Stomach (tissue), 4 donors: ENCODE data around the gene PTGER3.

Experiments used
- EP300 ChIP-seq: sonication (generic); formaldehyde crosslinking; IDR thresholded peaks from one replicate; pipeline ENCODE4 v1.6.1; 2017; ENCODE audit warnings: antibody characterized with exemption
- POLR2A ChIP-seq, 4 donors: fragments of 450-650 bp; IDR thresholded peaks; one replicate each; pipeline ENCODE4 v1.6.1; 2016; ENCODE audit warnings: antibody characterized with exemption in 4 of 4, control low read depth in 2 of 4, mild to moderate bottlenecking in 1 of 4, moderate library complexity in 1 of 4
- POLR2AphosphoS5 ChIP-seq, 3 donors: sonication (generic); formaldehyde crosslinking; IDR thresholded peaks; one replicate each; pipeline ENCODE4 v1.6.1; 2016; ENCODE audit warnings: antibody characterized with exemption in 3 of 3
- TF ChIP-seq, protein P1 (sequence below), 7 experiments: fragments of 450-650 bp in 4 of 7; fragments of 200-600 bp in 3 of 7; sonication (generic) in 3 of 7; IDR thresholded peaks; one replicate each; pipeline ENCODE4 v1.5.1; 2016 to 2019; ENCODE audit warnings: antibody characterized with exemption in 7 of 7, control low read depth in 2 of 7, mild to moderate bottlenecking in 1 of 7

DNA sequence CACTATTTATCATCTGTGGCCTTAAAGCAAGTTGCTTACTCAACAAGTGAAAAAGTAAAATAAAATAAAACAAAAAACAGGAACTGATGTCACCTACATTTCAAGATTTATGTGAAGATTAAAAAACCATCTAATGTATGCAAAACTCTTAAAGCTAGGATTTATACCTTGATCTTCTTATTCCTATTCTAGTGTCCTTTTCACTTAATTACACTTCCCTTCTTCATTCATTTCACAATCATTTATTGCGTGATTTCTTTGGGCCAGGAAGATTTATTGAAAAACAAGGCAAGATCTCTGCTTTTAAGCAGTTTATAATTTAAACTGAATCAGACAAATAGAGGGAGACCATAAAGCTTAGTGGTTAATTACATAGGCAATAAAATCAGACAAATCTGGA is 18.6 kb downstream of the PTGER3 start:
- TF ChIP-seq, protein P1, sequence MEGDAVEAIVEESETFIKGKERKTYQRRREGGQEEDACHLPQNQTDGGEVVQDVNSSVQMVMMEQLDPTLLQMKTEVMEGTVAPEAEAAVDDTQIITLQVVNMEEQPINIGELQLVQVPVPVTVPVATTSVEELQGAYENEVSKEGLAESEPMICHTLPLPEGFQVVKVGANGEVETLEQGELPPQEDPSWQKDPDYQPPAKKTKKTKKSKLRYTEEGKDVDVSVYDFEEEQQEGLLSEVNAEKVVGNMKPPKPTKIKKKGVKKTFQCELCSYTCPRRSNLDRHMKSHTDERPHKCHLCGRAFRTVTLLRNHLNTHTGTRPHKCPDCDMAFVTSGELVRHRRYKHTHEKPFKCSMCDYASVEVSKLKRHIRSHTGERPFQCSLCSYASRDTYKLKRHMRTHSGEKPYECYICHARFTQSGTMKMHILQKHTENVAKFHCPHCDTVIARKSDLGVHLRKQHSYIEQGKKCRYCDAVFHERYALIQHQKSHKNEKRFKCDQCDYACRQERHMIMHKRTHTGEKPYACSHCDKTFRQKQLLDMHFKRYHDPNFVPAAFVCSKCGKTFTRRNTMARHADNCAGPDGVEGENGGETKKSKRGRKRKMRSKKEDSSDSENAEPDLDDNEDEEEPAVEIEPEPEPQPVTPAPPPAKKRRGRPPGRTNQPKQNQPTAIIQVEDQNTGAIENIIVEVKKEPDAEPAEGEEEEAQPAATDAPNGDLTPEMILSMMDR (IDR thresholded peaks at IDR 0.05), result no peak
- TF ChIP-seq POLR2A (IDR thresholded peaks at IDR 0.05) (no peak), POLR2AphosphoS5 (IDR thresholded peaks at IDR 0.05) (no peak), EP300 (no peak)
